ENCODE results near the gene PKDREJ.

DNA sequence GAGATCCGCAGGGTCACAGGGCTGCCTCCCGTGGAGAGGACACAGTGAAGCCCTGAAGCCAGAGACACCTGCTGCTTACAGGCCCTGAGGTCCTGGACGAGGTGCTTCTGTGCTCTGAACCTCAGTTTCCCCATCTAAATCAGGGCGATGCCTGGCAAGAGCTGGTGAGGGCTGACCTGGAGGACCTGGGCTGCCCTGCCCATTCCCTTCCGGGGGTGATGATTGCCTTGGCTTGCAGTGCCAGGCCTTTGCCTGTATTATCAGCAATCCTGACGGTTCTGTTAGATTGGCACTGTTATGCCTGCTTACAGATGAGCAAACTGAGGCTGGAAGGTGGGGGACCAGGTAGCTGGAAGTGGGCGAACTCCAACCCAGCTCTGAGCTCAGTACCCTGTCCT is 25.7 kb upstream of the PKDREJ start:
- no peak for TF ChIP-seq CTCF (IDR thresholded peaks at IDR 0.05)
- no peak for TF ChIP-seq RELA (CRISPR knock-in tag; IDR thresholded peaks at IDR 0.05; ENCODE audit: borderline replicate concordance)
- no peak for TF ChIP-seq TEAD4 (CRISPR knock-in tag; IDR thresholded peaks at IDR 0.05)
- no peak for TF ChIP-seq E2F1 (CRISPR knock-in tag; IDR thresholded peaks at IDR 0.05)
- TF ChIP-seq, protein P1, sequence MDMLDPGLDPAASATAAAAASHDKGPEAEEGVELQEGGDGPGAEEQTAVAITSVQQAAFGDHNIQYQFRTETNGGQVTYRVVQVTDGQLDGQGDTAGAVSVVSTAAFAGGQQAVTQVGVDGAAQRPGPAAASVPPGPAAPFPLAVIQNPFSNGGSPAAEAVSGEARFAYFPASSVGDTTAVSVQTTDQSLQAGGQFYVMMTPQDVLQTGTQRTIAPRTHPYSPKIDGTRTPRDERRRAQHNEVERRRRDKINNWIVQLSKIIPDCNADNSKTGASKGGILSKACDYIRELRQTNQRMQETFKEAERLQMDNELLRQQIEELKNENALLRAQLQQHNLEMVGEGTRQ (CRISPR knock-in tag; IDR thresholded peaks at IDR 0.05): no peak
- no peak for TF ChIP-seq NFYB (CRISPR knock-in tag; conservative IDR thresholded peaks at IDR 0.05; ENCODE audit: low read depth)
- no peak for TF ChIP-seq FOXP1 (CRISPR knock-in tag; IDR thresholded peaks at IDR 0.05; ENCODE audit: borderline replicate concordance)
- TF ChIP-seq SP1 (CRISPR knock-in tag; conservative IDR thresholded peaks at IDR 0.05): no peak
- TF ChIP-seq CREB1 (CRISPR knock-in tag; IDR thresholded peaks at IDR 0.05): no peak
- no peak for TF ChIP-seq FOXJ3 (CRISPR knock-in tag; IDR thresholded peaks at IDR 0.05; ENCODE audit: borderline replicate concordance)
- no peak for TF ChIP-seq ZNF232 (CRISPR knock-in tag; IDR thresholded peaks at IDR 0.05)
